ENCODE results near the gene CPM.
"Not testable (repeated sequence)": the region's sequence is repeated elsewhere in the genome, so short reads cannot be mapped to it uniquely, and the experiment has no call there.

CPM gene

GRCh38 chr12:68851592-68852306 is 81.2 kb downstream of the CPM start:
- no peak for DNase-seq (ENCODE audit: low read depth)

GRCh38 chr12:68850390-68850789 is 82.6 kb downstream of the CPM start:
- no peak for DNase-seq (ENCODE audit: low read depth)

- no peak for DNase-seq (ENCODE audit: low read depth)
Observed at GRCh38 chr12:68846811-68847210, 86.2 kb downstream of the CPM start.

- DNase-seq (ENCODE audit: low read depth) = no peak
Observed at GRCh38 chr12:68844788-68845695, 87.9 kb downstream of the CPM start.

GRCh38 chr12:68844318-68844745 is 88.6 kb downstream of the CPM start:
- no peak for DNase-seq (ENCODE audit: low read depth)

GRCh38 chr12:68842784-68843567 is 90.0 kb downstream of the CPM start:
- DNase-seq (ENCODE audit: low read depth) = no peak

- no peak for DNase-seq (ENCODE audit: low read depth)
Observed at GRCh38 chr12:68842123-68842522, 90.8 kb downstream of the CPM start.

GRCh38 chr12:68841717-68842116 is 91.3 kb downstream of the CPM start:
- no peak for DNase-seq (ENCODE audit: low read depth)

- not testable (repeated sequence) for DNase-seq (ENCODE audit: low read depth)
Observed at GRCh38 chr12:68841175-68841574, 91.8 kb downstream of the CPM start.

- no peak for DNase-seq (ENCODE audit: low read depth)
Observed at GRCh38 chr12:68839183-68840147, 93.5 kb downstream of the CPM start.

- no peak for DNase-seq (ENCODE audit: low read depth)
Observed at GRCh38 chr12:68838046-68838886, 94.7 kb downstream of the CPM start.

GRCh38 chr12:68837215-68837614 is 95.8 kb downstream of the CPM start:
- DNase-seq (ENCODE audit: low read depth) = no peak

- no peak for DNase-seq (ENCODE audit: low read depth)
Observed at GRCh38 chr12:68835333-68835908, 97.5 kb downstream of the CPM start.

- DNase-seq (ENCODE audit: low read depth) = no peak
Observed at GRCh38 chr12:68833508-68833907, 99.5 kb downstream of the CPM start.

- DNase-seq (ENCODE audit: low read depth) = no peak
Observed at GRCh38 chr12:68832504-68832867, 100.5 kb downstream of the CPM start.

- DNase-seq (ENCODE audit: low read depth) = no peak
Observed at GRCh38 chr12:68831751-68832503, 101.0 kb downstream of the CPM start.

- DNase-seq (ENCODE audit: low read depth) = no peak
Observed at GRCh38 chr12:68831272-68831671, 101.7 kb downstream of the CPM start.

GRCh38 chr12:68828672-68829068 is 104.3 kb downstream of the CPM start:
- DNase-seq (ENCODE audit: low read depth) = no peak
